Loucy (cell line): ENCODE measurements around the gene CCDC188.
"Not testable (repeated sequence)": the region's sequence is repeated elsewhere in the genome, so short reads cannot be mapped to it uniquely, and the experiment has no call there.

Experiments
- H2AFZ ChIP-seq: fragments of 200-600 bp; sonication (generic); 2 replicates; pipeline ENCODE4 v1.6.0; 2016; ENCODE audit warnings: antibody characterized with exemption, mild to moderate bottlenecking, low read length, moderate library complexity
- H3F3A ChIP-seq: fragments of 200-600 bp; 2 replicates; pipeline ENCODE4 v1.6.0; 2016; ENCODE audit warnings: antibody characterized with exemption, low read depth, mild to moderate bottlenecking
- H3K27me3 ChIP-seq: fragments of 200-600 bp; sonication (generic); 2 replicates; pipeline ENCODE4 v1.6.1; 2014; ENCODE audit warnings: low read length, mild to moderate bottlenecking; ENCODE audit not compliant: insufficient read depth, poor library complexity, severe bottlenecking
- H3K36me3 ChIP-seq: fragments of 200-600 bp; sonication (generic); 2 replicates; pipeline ENCODE4 v1.6.1; 2016; ENCODE audit warnings: low read length; ENCODE audit not compliant: insufficient read depth
- H3K4me1 ChIP-seq: fragments of 200-600 bp; sonication (generic); 2 replicates; pipeline ENCODE4 v1.5.1; 2014; ENCODE audit warnings: low read length, mild to moderate bottlenecking; ENCODE audit not compliant: insufficient read depth, poor library complexity, severe bottlenecking
- H3K4me2 ChIP-seq: fragments of 200-600 bp; sonication (generic); 2 replicates; pipeline ENCODE4 v1.6.0; 2014; ENCODE audit warnings: antibody characterized with exemption, low read length, low read depth, mild to moderate bottlenecking; ENCODE audit not compliant: poor library complexity, severe bottlenecking
- H3K4me3 ChIP-seq: fragments of 200-600 bp; sonication (generic); 2 replicates; pipeline ENCODE4 v1.5.1; 2014; ENCODE audit warnings: low read length, mild to moderate bottlenecking, mixed read lengths; ENCODE audit not compliant: poor library complexity, severe bottlenecking
- H3K79me2 ChIP-seq: fragments of 200-600 bp; sonication (generic); 2 replicates; pipeline ENCODE4 v1.6.1; 2014; ENCODE audit warnings: low read length; ENCODE audit not compliant: insufficient read depth
- H3K9ac ChIP-seq: fragments of 200-600 bp; sonication (generic); 2 replicates; pipeline ENCODE4 v1.6.0; 2014; ENCODE audit warnings: mild to moderate bottlenecking, low read depth, low read length, moderate library complexity; ENCODE audit not compliant: poor library complexity, severe bottlenecking
- H3K9me2 ChIP-seq: fragments of 200-600 bp; sonication (generic); replicated peaks from 2 replicates; pipeline ENCODE4 v1.6.1; 2016; ENCODE audit warnings: low read depth, low read length, mixed read lengths
- H3K9me3 ChIP-seq: fragments of 200-600 bp; sonication (generic); 2 replicates; pipeline ENCODE4 v1.6.1; 2014; ENCODE audit warnings: mild to moderate bottlenecking, antibody characterized with exemption, low read length, low read depth; ENCODE audit not compliant: insufficient read depth
- H4K20me1 ChIP-seq: fragments of 200-600 bp; sonication (generic); 2 replicates; pipeline ENCODE4 v1.6.0; 2014; ENCODE audit warnings: antibody characterized with exemption, low read length, mild to moderate bottlenecking; ENCODE audit not compliant: insufficient read depth, poor library complexity, severe bottlenecking
- EZH2phosphoT487 ChIP-seq: fragments of 200-600 bp; IDR thresholded peaks from 2 replicates; pipeline ENCODE4 v1.6.1; 2018; ENCODE audit warnings: antibody characterized with exemption, mild to moderate bottlenecking, moderate library complexity, borderline replicate concordance
- TF ChIP-seq, protein P1 (sequence below): fragments of 200-600 bp; sonication (generic); conservative IDR thresholded peaks from 2 replicates; pipeline ENCODE4 v1.5.1; 2014; ENCODE audit warnings: mild to moderate bottlenecking, antibody characterized with exemption, low read length

CCDC188 gene

DNA sequence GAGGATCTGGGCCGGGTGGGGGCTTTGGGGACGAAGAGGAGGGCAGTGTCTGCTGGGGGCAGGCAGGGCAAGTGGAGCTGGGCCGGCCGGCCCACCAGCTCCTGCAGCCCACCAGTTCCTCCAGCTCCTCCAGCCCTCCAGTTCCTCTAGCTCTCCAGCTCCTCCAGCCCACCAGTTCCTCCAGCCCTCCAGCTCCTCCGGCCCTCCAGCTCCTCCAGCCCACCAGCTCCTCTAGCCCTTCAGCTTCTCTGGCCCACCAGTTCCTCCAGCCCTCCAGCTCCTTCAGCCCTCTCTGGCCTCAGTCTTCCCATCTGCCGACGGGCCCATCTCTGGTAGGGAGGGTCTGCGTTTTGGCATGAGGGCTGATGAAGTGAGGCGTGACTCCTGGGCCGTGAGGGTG is 9.2 kb upstream of the CCDC188 start:
- H4K20me1 ChIP-seq, result no peaks in the 10 kb centered on the region
- H3K27me3 ChIP-seq, result no peaks in the 10 kb centered on the region
- no peak for TF ChIP-seq EZH2phosphoT487
- TF ChIP-seq, protein P1, sequence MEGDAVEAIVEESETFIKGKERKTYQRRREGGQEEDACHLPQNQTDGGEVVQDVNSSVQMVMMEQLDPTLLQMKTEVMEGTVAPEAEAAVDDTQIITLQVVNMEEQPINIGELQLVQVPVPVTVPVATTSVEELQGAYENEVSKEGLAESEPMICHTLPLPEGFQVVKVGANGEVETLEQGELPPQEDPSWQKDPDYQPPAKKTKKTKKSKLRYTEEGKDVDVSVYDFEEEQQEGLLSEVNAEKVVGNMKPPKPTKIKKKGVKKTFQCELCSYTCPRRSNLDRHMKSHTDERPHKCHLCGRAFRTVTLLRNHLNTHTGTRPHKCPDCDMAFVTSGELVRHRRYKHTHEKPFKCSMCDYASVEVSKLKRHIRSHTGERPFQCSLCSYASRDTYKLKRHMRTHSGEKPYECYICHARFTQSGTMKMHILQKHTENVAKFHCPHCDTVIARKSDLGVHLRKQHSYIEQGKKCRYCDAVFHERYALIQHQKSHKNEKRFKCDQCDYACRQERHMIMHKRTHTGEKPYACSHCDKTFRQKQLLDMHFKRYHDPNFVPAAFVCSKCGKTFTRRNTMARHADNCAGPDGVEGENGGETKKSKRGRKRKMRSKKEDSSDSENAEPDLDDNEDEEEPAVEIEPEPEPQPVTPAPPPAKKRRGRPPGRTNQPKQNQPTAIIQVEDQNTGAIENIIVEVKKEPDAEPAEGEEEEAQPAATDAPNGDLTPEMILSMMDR, result no peak
- H3F3A ChIP-seq, result peaks cover 6% of the 10 kb centered on the region
- H3K9me3 ChIP-seq, result no peaks in the 10 kb centered on the region
- peak overlapping the region; percentile 92 for H3K4me2 ChIP-seq
- peaks cover 44% of the 10 kb centered on the region for H3K4me1 ChIP-seq
- H3K9me2 ChIP-seq, result no peaks in the 10 kb centered on the region
- no peak overlapping the region for H2AFZ ChIP-seq
- no peaks in the 10 kb centered on the region for H3K79me2 ChIP-seq
- peak overlapping the region; percentile 96 for H3K9ac ChIP-seq
- H3K36me3 ChIP-seq, result no peaks in the 10 kb centered on the region
- H3K4me3 ChIP-seq, result peak overlapping the region; percentile 74

DNA sequence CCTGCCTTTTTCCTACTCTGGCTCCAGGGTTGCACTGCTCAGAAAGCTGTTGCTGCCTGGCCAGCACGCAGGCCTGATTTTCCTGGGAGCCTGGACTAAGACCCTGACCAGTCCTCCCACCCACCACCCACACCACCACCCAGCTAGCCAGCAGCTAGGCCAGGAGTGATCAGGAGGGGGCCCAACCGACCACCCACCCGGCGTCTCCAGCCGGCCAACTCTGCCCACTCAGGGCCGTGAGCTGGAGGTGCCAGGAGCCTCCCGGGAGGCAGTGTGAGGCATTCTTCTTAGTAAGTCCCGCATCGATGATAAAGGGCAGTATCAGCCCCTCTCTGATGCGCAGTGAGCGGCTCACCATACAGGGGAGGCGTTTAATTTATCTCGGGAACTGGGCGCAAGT is 8.7 kb upstream of the CCDC188 start:
- H3F3A ChIP-seq, H3K27me3 ChIP-seq, H2AFZ ChIP-seq, H3K79me2 ChIP-seq, H4K20me1 ChIP-seq, H3K36me3 ChIP-seq, H3K9me3 ChIP-seq, H3K9me2 ChIP-seq: not testable (repeated sequence)
- Histone ChIP-seq H3K9ac (peak overlapping the region; percentile 96), H3K4me3 (peak overlapping the region; percentile 74), H3K4me1 (peaks cover 44% of the 10 kb centered on the region), H3K4me2 (peak overlapping the region; percentile 92)

DNA sequence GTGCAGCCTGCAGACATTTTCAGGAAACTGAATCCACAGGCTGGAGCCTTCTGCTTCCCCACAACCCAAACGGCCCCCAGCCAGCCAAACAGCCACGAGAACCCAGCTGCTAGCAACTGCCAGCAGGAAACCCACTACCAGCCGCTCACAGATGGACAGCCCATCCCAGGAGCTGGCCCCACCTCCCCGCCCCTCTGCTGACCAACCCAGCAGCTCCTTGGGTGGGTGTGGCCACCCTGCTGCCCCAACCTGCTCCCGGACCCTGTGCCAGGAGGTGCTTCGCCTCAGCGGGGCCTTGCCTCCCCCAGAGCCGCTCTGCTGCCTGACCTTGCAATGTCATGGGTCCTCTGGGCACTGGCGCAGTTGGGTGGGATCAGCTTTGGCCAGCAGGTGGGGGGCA is 8.2 kb upstream of the CCDC188 start:
- Histone ChIP-seq H3K79me2 (no peaks in the 10 kb centered on the region), H3K27me3 (no peaks in the 10 kb centered on the region), H3K36me3 (no peaks in the 10 kb centered on the region), H4K20me1 (no peaks in the 10 kb centered on the region), H3K4me3 (peak overlapping the region; percentile 74), H2AFZ (no peak overlapping the region), H3F3A (peaks cover 6% of the 10 kb centered on the region), H3K4me2 (peak overlapping the region; percentile 92), H3K4me1 (peaks cover 44% of the 10 kb centered on the region), H3K9me3 (no peaks in the 10 kb centered on the region), H3K9me2 (no peaks in the 10 kb centered on the region), H3K9ac (peak overlapping the region; percentile 96)
- TF ChIP-seq, protein P1, result no peak
- no peak for TF ChIP-seq EZH2phosphoT487

DNA sequence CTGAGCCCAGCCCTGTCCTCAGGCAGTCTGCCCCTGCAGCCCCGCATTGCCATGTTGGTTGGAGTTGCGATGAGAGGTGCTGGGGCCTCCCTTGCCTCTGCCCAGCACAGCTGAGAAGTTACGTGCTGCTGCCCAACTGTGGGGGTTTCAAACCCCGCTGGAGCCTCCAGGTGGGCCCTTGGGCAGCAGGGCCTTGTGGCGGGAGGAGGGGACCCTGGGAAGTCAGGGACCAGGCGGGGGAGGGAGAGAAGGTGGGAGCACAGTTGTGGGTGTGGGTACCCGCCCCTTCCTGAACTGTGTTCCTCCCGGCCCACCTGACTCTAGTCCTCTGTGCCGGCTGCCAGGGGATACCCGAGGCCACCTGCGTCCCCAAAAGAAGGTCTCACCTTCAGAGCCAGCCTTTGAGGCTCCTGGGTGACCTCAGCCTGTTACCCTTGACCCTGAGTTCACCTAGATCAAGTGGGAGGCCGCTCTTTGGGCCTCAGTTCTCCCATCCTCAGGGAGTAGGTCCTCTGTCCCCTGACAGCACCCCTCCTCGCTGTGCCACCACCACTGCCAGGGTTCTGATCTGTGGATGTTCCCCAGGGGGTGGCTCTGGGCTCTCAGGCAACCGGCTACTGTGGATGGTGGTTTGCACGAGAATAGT is 7.7 kb upstream of the CCDC188 start:
- no peak overlapping the region for H2AFZ ChIP-seq
- H3K9ac ChIP-seq, result peak overlapping the region; percentile 96
- H4K20me1 ChIP-seq, result no peaks in the 10 kb centered on the region
- no peaks in the 10 kb centered on the region for H3K36me3 ChIP-seq
- no peaks in the 10 kb centered on the region for H3K9me3 ChIP-seq
- peaks cover 6% of the 10 kb centered on the region for H3F3A ChIP-seq
- no peaks in the 10 kb centered on the region for H3K79me2 ChIP-seq
- H3K9me2 ChIP-seq, result no peaks in the 10 kb centered on the region
- TF ChIP-seq, protein P1, result no peak
- no peak for TF ChIP-seq EZH2phosphoT487
- no peaks in the 10 kb centered on the region for H3K27me3 ChIP-seq
- H3K4me3 ChIP-seq, result peak overlapping the region; percentile 74
- H3K4me2 ChIP-seq, result peak overlapping the region; percentile 92
- H3K4me1 ChIP-seq, result peaks cover 44% of the 10 kb centered on the region
